ENCODE results near the gene MFNG. TPM values are rescaled to one million over a fixed set of nuclear protein-coding genes. Genes with fewer than 3 reads are reported as not detected.
"Not testable (repeated sequence)": the region's sequence is repeated elsewhere in the genome, so short reads cannot be mapped to it uniquely, and the experiment has no call there.

The MFNG gene
- total and polyA plus RNA-seq, 3 donors from 2014 or later, result 7.5 to 8.2 (median 8.1) TPM

DNA sequence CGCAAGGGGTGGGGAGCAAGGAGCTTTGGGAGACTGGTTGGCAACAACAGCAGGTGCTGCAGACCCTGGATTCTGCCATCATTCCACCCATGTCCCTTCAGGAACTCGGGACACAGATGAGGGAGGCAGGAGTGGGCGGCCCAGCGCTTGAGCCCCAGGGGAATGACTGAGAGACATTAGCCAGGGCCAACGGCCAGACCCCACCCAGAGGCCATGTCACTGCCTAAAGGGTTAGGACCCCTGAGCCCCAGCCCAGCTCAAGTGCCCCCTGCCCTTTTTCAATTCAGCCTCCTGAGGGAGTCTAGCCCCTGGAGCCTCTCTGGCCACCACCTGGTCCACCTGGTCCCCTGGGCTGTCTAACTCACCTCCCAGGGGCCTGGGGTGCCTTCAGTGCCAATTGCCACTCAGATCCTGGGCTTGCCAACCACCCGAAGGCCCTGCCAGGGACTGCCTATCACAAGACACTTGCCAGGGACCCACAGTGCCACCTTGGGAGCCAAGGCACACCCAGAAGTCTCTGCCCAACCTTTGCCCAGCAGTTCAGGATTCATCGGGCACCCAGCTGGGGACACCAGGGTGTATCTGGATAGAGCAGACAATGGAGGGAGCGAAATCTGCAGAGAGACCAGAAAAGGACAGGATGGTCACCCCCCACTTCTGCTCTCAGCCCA is 16.6 kb downstream of the MFNG start:
- 85 to 87% methylated on average over 3 to 8 of the region's 8 CpGs for WGBS, 2 donors
- intact Hi-C loops (cut with DNase I; ENCODE audit: low total_unique reads), result no loop called here
- Histone ChIP-seq H3K27me3 (no peaks in the 10 kb centered on the region), H3K36me3 (ENCODE audit: low read depth, missing control alignments) (no peaks in the 10 kb centered on the region), H3K4me3 (no peak overlapping the region), H3K9me3 (no peaks in the 10 kb centered on the region), H3K27ac (no peak overlapping the region), H3K4me1 (no peaks in the 10 kb centered on the region)
- no peak for TF ChIP-seq POLR2A (IDR thresholded peaks at IDR 0.05)
- TF ChIP-seq, protein P1, sequence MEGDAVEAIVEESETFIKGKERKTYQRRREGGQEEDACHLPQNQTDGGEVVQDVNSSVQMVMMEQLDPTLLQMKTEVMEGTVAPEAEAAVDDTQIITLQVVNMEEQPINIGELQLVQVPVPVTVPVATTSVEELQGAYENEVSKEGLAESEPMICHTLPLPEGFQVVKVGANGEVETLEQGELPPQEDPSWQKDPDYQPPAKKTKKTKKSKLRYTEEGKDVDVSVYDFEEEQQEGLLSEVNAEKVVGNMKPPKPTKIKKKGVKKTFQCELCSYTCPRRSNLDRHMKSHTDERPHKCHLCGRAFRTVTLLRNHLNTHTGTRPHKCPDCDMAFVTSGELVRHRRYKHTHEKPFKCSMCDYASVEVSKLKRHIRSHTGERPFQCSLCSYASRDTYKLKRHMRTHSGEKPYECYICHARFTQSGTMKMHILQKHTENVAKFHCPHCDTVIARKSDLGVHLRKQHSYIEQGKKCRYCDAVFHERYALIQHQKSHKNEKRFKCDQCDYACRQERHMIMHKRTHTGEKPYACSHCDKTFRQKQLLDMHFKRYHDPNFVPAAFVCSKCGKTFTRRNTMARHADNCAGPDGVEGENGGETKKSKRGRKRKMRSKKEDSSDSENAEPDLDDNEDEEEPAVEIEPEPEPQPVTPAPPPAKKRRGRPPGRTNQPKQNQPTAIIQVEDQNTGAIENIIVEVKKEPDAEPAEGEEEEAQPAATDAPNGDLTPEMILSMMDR (IDR thresholded peaks at IDR 0.05), result no peak
- no peak for DNase-seq

- H3K9me3 ChIP-seq; H3K4me1 ChIP-seq; DNase-seq; H3K27me3 ChIP-seq; H3K4me3 ChIP-seq; H3K27ac ChIP-seq; H3K36me3 ChIP-seq (ENCODE audit: low read depth, missing control alignments); intact Hi-C loops (cut with DNase I; ENCODE audit: low total_unique reads): not testable (repeated sequence)
- 94 to 97% methylated on average over 14 of the region's 14 CpGs for WGBS, 2 donors
Observed at GRCh38 chr22:37468201-37468695, 17.9 kb downstream of the MFNG start.

DNA sequence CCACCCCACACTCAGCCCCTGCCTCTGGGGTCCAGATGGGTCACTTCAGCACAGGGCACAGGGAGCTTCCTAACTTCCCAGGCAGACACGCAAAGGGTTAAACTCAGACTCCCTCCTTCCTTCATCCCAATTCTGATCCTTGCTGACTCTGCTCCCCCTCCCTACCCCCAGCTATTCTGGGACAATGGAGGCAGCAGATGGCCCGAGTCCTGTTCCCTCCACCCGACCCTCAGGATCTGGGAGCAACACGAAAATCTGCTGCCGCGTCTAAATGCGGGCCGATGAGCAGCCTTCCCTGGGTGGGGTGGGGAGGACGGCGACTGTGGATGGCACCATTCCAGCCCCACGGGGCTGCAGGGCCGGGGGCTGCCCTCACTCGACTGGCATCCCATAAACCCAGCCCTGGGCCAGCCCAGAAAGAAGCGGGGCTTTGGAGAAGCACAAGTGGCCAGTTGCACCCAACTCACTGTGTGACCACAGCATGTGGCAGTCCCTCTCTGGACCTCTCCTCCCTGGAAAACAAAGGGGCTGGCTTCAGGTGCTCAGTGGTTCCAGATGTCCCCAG is 18.7 kb downstream of the MFNG start:
- no peak overlapping the region for H3K4me3 ChIP-seq
- 62 to 88% methylated on average over 9 to 12 of the region's 14 CpGs for WGBS, 2 donors
- TF ChIP-seq POLR2A (IDR thresholded peaks at IDR 0.05), result no peak
- TF ChIP-seq, protein P1 (IDR thresholded peaks at IDR 0.05), result no peak
- no peaks in the 10 kb centered on the region for H3K27me3 ChIP-seq
- no peaks in the 10 kb centered on the region for H3K4me1 ChIP-seq
- no peaks in the 10 kb centered on the region for H3K36me3 ChIP-seq (ENCODE audit: low read depth, missing control alignments)
- H3K27ac ChIP-seq, result no peak overlapping the region
- no peaks in the 10 kb centered on the region for H3K9me3 ChIP-seq
- intact Hi-C loops (cut with DNase I; ENCODE audit: low total_unique reads), result no loop called here
- no peak for DNase-seq

GRCh38 chr22:37464181-37464580 is 22.0 kb downstream of the MFNG start:
- intact Hi-C loops (cut with DNase I; ENCODE audit: low total_unique reads), result no loop called here

DNA sequence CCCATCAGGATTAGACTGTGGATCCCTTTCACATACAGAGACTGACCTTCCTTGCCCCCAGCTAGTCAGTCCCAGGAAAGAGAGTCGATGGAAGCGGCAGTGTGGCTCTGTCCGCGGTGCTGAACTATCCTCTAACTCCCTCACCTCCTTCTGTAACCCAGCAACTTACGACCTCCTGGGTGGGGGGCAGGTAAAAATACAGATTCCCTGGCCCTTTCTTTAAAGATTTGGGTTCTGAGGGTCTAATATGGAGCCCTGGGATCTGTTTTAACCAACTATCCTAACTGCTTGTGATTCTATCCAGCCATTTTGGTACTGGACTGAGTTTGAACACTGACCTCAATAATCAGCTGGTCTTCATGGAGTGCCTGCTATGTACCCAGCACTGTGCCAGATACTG is 23.2 kb downstream of the MFNG start:
- no peaks in the 10 kb centered on the region for H3K4me1 ChIP-seq
- H3K27me3 ChIP-seq, result no peaks in the 10 kb centered on the region
- no peak overlapping the region for H3K27ac ChIP-seq
- no peaks in the 10 kb centered on the region for H3K36me3 ChIP-seq (ENCODE audit: low read depth, missing control alignments)
- peak; percentile 44 for DNase-seq
- intact Hi-C loops (cut with DNase I; ENCODE audit: low total_unique reads), result no loop called here
- 16 to 18% methylated on average over 2 to 5 of the region's 5 CpGs for WGBS, 2 donors
- no peak overlapping the region for H3K4me3 ChIP-seq
- TF ChIP-seq, protein P1 (IDR thresholded peaks at IDR 0.05), result no peak
- no peak for TF ChIP-seq POLR2A (IDR thresholded peaks at IDR 0.05)
- no peaks in the 10 kb centered on the region for H3K9me3 ChIP-seq

More at GRCh38 chr22:37464181-37464580, 22.0 kb downstream of the MFNG start:
- no peaks in the 10 kb centered on the region for H3K9me3 ChIP-seq
- H3K4me1 ChIP-seq, result no peaks in the 10 kb centered on the region
- H3K36me3 ChIP-seq (ENCODE audit: low read depth, missing control alignments), result no peaks in the 10 kb centered on the region
- TF ChIP-seq POLR2A (IDR thresholded peaks at IDR 0.05), result no peak
- TF ChIP-seq, protein P1 (IDR thresholded peaks at IDR 0.05), result no peak
- WGBS, 2 donors, result 55 to 57% methylated on average over 4 of the region's 4 CpGs
- DNase-seq, result no peak
- no peak overlapping the region for H3K4me3 ChIP-seq
- no peak overlapping the region for H3K27ac ChIP-seq
- no peaks in the 10 kb centered on the region for H3K27me3 ChIP-seq
